Stimulated activated CD8-positive, alpha-beta memory T cell treated with anti-CD3 and anti-CD28 coated beads, Interleukin-15, amount 100 ng/mL, for 4 hours (primary cell): Measurements from ENCODE around the gene RET.

Source experiments
- DNase-seq, 2 donors: peaks; one replicate each; pipeline ENCODE4 v3.0.0-alpha.2; 2020; ENCODE audit warnings: low read depth in 2 of 2

RET gene

GRCh38 chr10:43062402-43063160 lies 14.3 kb upstream of the RET start:
- no peak for DNase-seq

GRCh38 chr10:43064331-43065075 lies 12.4 kb upstream of the RET start:
- DNase-seq, result no peak

GRCh38 chr10:43065234-43065633 lies 11.6 kb upstream of the RET start:
- DNase-seq, result no peak

GRCh38 chr10:43065761-43066160 lies 11.1 kb upstream of the RET start:
- DNase-seq, result no peak

GRCh38 chr10:43066481-43066880 lies 10.4 kb upstream of the RET start:
- DNase-seq, result no peak

- no peak for DNase-seq
These were observed 9.3 kb upstream of the RET start for GRCh38 chr10:43067391-43068135.

- DNase-seq, result no peak
These were observed 8.8 kb upstream of the RET start for GRCh38 chr10:43068136-43068395.

GRCh38 chr10:43068471-43069210 lies 8.2 kb upstream of the RET start:
- DNase-seq, result no peak

GRCh38 chr10:43069211-43069515 lies 7.7 kb upstream of the RET start:
- DNase-seq, result no peak

GRCh38 chr10:43069579-43069978 lies 7.3 kb upstream of the RET start:
- no peak for DNase-seq

- DNase-seq, result no peak
These were observed 6.5 kb upstream of the RET start for GRCh38 chr10:43070121-43071085.

- no peak for DNase-seq
These were observed 4.8 kb upstream of the RET start for GRCh38 chr10:43071865-43072650.

- DNase-seq, result no peak
These were observed 3.7 kb upstream of the RET start for GRCh38 chr10:43073191-43073590.

- DNase-seq, result no peak
These were observed 3.1 kb upstream of the RET start for GRCh38 chr10:43073721-43074120.

GRCh38 chr10:43074409-43074808 lies 2.5 kb upstream of the RET start:
- DNase-seq, result no peak

GRCh38 chr10:43074827-43075611 lies 1.9 kb upstream of the RET start:
- no peak for DNase-seq

GRCh38 chr10:43075612-43076003 lies 1.3 kb upstream of the RET start:
- DNase-seq, result no peak

GRCh38 chr10:43076311-43076875 lies 476 bp upstream of the RET start:
- no peak for DNase-seq

- DNase-seq, result no peak
These were observed 727 bp downstream of the RET start for GRCh38 chr10:43077421-43078171.
